K562 (cell line): ENCODE measurements around the gene FCRL1.

ENCODE experiments used
- CTCF ChIP-seq, 3 experiments: IDR thresholded peaks in 2 of 3; conservative IDR thresholded peaks in 1 of 3; 2 replicates each; pipeline ENCODE4 v1.5.1; 2011 to 2012; ENCODE audit warnings: low read length in 3 of 3, mild to moderate bottlenecking in 3 of 3, control low read depth in 2 of 3, improper control_type of control experiment in 1 of 3, inconsistent platforms in 1 of 3, low read depth in 1 of 3, mixed read lengths in 1 of 3, moderate library complexity in 1 of 3; ENCODE audit not compliant: insufficient read depth in 2 of 3
- EP300 ChIP-seq: IDR thresholded peaks from 2 replicates; pipeline ENCODE4 v1.6.1; 2012; ENCODE audit warnings: low read length, improper control_type of control experiment
- JUND ChIP-seq, 2 experiments: IDR thresholded peaks; 2 replicates in 1 of 2; 3 replicates in 1 of 2; pipeline ENCODE4 v1.6.1; 2011; ENCODE audit warnings: borderline replicate concordance in 2 of 2, low read depth in 2 of 2, low read length in 2 of 2, improper control_type of control experiment in 1 of 2, missing biosample characterization in 1 of 2, missing genetic modification characterization in 1 of 2, missing genetic modification reagents in 1 of 2
- TCF3 ChIP-seq: sonication (generic); formaldehyde crosslinking; IDR thresholded peaks from 2 replicates; pipeline ENCODE4 v1.4.0; 2020; ENCODE audit warnings: mild to moderate bottlenecking, missing genetic modification reagents

- TF ChIP-seq CTCF (IDR thresholded peaks at IDR 0.05 in 2 of 3, conservative IDR thresholded peaks at IDR 0.05 in 1 of 3; ENCODE audit: insufficient read depth in 2 of 3, low read depth in 1 of 3, low read length in 3 of 3) = no peak
- TF ChIP-seq TCF3 (CRISPR knock-in tag) = no peak
- no peak for TF ChIP-seq EP300
- no peak for TF ChIP-seq JUND (IDR thresholded peaks at IDR 0.05; ENCODE audit: borderline replicate concordance, low read depth, low read length)
- no peak for TF ChIP-seq JUND (tag; IDR thresholded peaks at IDR 0.05; ENCODE audit: borderline replicate concordance, low read depth, low read length)
These were observed 61.9 kb downstream of the FCRL1 start for GRCh38 chr1:157758018-157758417.
